GM12892 (cell line): Measurements from ENCODE around the gene MVB12B.

ENCODE experiments used
- DNase-seq: peaks from one replicate; pipeline ENCODE4 v3.0.0; 2011; ENCODE audit not compliant: insufficient read length
- FAIRE-seq: peaks from 2 replicates; lab custom pipeline; 2011; peaks lifted over from hg19 to GRCh38; lab: Jason Lieb, UNC
- POLR2A ChIP-seq: IDR thresholded peaks from 2 replicates; pipeline ENCODE4 v1.6.1; 2011; ENCODE audit warnings: low read depth, low read length, control low read depth
- POLR2AphosphoS5 ChIP-seq: IDR thresholded peaks from 2 replicates; pipeline ENCODE4 v1.6.1; 2011; ENCODE audit warnings: low read depth, low read length, control low read depth
- TAF1 ChIP-seq: IDR thresholded peaks from 2 replicates; pipeline ENCODE4 v1.6.1; 2011; ENCODE audit warnings: low read depth, mild to moderate bottlenecking, control low read depth, low read length, borderline replicate concordance

MVB12B gene

DNA sequence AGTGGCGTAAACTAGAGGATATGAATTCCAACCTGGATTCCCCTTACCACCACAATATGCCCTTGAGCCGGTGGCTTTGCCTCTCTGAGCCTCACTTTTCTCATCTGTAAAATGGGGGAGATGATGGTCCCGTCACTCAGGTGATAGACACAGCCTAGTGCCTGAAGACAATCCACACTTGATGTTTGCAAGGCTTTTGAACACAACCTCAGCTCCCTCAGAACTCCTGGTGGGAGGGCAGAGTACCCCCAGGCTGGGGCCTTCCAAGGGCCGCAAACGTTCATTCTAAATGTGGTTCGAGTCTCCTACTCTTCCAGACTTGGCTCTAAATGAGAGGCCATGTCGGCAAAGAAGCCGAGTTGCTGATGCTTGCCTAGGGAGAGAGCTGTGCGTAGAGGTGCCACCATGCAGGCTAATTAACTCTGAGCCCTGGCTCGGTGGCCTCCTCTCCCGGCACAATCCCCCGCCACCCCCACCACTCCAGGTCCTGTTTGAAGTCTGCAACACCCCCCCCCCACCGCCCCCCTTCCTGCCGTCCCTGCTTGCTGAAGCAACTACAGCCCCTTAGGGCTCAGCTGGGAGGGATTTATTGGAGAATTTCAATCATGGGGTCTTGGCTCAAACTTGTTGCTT lies 189.4 kb downstream of the MVB12B start:
- FAIRE-seq (no peak), DNase-seq (no peak)
- TF ChIP-seq TAF1 (no peak), POLR2AphosphoS5 (no peak), POLR2A (no peak)

DNA sequence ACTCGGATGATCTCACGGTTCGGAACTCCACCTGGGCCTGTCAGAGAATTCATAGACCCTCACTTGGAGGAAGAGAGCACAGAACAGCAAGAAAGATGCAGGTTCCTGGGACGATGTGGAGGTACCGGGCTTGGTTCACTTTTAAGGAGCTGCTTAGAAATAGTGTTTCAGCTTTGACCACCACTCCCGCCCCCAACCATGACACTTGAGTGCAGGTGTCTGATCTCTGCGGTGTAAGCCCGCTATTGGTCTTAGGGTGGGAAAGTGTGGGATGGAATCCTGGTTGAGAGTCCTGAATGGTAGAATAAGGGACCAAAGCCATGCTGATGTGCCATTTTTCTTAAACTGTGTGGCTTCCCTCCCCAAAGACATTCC lies 189.9 kb downstream of the MVB12B start:
- TF ChIP-seq POLR2AphosphoS5 (no peak), TAF1 (no peak), POLR2A (no peak)
- DNase-seq, result no peak
- FAIRE-seq, result no peak

DNA sequence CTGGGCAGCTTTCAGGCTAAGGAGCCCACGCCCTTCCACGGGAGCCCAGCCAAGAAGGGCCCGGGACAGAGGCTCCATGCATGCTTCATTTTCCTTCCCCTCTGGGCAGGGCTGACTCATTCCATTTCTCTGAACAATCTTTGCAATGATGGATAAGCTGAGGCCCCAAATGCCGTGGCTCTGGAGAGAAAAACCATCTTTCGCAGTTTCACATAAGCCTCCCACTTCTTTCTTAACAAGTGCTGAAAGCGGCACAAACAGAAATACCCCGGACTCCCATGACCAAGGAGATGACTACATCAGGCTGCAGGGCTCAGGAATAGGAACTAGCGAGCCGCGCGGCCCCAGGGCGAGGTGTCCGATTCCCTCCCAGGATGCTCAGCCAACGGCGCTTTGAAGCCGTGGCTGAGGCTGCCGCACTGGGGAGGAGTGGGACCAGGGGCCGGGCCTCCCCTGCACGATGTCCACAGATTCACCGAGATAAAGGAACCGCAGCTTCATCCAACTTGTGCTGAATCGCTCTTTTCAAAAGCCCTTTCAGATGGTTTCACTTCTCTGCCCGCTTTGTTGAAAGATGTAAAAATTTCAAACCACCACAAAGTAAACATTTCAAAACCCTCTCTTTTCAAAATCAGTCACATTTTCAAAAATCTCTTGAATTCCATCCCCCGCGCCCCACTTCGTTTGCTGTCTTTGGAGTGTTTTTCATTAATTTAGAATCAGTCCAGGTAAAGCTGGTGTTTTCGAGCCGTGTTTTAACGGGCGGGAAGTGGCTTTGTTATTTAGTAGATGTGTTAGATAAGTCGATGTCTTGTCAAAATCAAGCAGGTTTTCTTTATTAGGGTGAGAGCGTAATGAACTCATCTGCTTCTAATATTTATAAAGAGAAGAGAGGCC lies 190.6 kb downstream of the MVB12B start:
- no peak for DNase-seq
- TF ChIP-seq POLR2A (no peak), POLR2AphosphoS5 (no peak), TAF1 (no peak)
- no peak for FAIRE-seq

DNA sequence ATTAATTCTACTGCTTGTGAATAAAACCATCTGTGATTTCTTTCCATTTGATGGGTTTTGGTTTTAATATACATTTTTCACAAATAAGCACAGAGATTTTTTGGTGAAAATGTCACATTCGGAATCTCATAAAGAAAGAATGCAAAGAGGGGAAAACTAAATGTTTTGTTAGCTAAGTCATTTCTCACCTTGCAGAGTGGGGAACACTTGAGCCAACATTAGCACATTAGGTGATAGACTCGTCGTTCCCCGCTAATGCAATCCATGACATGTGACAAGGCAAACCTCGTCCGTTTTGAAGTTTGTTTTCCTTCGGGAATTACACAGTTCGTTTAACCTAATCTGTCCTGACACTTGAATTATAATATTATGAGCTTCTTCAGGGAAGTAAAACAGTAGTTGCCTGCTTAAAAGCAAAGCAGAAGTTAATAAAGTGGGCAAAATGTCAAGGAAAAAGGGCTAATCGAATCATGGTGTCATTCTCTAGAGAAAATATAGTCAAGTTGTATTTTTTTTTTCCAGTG lies 191.3 kb downstream of the MVB12B start:
- no peak for DNase-seq
- TF ChIP-seq POLR2A (no peak), TAF1 (no peak), POLR2AphosphoS5 (no peak)
- no peak for FAIRE-seq

DNA sequence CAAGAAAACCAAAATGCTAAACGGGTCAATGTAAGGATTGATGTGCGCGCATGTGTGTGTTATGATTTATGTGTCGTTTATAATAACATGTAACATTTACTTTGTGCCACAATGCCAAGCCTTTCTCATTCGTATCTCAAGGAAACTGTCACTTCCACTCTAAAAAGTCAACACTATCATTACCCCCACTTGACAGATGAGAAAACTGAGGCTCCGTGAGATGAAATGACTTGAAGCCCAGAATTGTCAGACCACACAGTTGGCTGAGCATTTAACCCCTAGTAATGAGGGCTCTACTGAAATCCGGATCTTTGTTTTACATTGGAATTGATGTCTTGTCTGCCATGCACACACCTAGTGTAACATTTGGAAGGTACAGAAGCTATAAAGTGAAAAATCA lies 192.1 kb downstream of the MVB12B start:
- FAIRE-seq (no peak), DNase-seq (no peak)
- TF ChIP-seq POLR2A, result no peak
- TF ChIP-seq POLR2AphosphoS5, result no peak
- TF ChIP-seq TAF1, result no peak

DNA sequence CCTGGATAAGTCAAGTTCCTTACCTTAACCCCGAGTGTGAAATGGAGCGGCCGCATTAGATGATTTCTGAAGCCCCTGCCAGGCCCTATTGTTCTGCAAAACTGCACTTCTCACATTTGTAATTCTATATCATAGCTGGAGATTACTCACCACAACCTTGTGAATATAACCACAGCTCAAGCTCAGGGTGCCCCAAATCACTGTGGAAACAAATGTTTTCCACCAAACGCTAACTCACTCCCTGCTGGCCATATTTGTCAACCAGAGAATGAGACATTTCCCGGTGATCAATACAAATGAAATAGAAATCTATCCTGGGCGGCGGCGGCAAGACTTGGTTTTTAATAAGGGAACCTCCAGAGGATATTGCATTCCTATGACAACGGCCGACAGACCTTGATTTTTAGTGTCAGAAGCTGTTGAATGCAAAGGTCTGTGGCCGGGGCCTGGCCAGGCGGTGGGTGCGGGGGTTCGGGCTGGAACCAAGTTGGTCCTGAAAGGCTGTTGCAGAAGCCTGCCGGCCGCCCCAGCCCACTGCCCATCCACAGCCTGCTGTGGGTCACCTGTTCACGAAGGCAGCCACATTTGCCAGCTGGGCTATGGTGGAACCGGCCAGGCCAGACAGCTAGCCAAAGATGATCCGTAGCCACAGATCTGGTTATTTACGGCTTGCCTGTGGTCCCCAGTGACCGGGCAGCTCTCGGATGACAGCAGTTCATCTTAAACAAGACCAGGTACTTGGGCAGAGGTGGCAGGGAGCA lies 193.2 kb downstream of the MVB12B start:
- no peak for FAIRE-seq
- no peak for DNase-seq
- TF ChIP-seq POLR2AphosphoS5, result no peak
- no peak for TF ChIP-seq TAF1
- TF ChIP-seq POLR2A, result no peak

DNA sequence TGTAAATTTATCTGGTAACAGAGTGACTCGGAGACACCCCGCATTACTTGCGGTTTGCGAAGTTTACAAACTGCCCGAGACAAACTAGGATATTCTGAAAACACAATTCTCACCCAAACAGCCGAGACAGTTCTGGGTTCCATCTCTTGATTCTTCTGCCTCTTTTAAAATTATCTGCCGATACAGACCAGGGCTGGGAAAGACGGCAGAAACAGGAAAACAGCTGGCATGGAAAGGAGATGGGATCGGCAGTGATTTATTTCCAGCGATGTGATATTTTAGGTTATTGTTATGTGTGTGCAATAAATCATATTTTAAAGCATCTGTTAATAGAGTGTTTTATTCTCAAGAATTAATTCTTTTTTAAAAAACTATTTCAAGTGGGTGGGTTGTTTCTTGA lies 193.8 kb downstream of the MVB12B start:
- no peak for TF ChIP-seq TAF1
- TF ChIP-seq POLR2AphosphoS5, result no peak
- TF ChIP-seq POLR2A, result no peak
- FAIRE-seq (no peak), DNase-seq (no peak)

DNA sequence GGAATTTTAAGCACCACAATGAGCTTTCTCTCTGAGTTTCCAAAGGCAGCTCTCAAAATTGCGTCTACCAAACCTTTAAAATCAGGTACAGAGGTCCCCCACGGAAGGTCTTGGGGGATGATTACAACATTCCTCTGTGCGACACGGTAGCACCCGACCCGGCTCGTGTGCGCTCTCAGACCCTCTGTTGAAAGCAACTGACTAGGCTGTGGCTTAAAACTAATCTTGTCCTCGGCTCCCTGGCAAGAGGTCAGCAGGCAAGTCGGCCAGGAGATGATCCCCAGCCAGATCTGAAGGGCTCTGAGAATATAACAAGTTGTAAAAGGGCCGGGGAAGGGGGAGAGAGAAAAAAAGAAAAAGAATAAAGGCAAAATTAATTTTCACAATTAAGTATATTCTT lies 194.5 kb downstream of the MVB12B start:
- TF ChIP-seq TAF1 (no peak), POLR2AphosphoS5 (no peak), POLR2A (no peak)
- DNase-seq (no peak), FAIRE-seq (no peak)

DNA sequence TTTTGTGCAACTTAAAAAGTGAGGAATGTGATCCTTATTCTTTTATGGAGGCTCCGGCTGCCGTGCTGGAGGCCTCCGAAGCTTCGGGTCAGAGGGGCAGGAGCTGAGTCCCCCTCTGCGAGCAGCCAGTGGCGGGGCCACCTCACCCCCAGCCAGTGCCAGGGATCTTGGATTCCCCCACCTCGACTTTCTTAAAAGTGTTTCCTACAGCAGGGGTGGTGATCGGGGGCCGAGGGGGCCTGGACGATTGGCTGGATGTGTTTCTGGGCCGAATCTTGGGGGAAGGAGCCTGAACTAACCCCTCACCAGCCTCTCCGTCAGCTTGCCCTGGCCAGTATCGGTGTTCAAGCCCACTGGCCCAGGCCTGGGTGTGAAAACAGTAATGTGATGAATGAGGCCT lies 194.9 kb downstream of the MVB12B start:
- FAIRE-seq (no peak), DNase-seq (no peak)
- TF ChIP-seq POLR2A, result no peak
- no peak for TF ChIP-seq TAF1
- no peak for TF ChIP-seq POLR2AphosphoS5

DNA sequence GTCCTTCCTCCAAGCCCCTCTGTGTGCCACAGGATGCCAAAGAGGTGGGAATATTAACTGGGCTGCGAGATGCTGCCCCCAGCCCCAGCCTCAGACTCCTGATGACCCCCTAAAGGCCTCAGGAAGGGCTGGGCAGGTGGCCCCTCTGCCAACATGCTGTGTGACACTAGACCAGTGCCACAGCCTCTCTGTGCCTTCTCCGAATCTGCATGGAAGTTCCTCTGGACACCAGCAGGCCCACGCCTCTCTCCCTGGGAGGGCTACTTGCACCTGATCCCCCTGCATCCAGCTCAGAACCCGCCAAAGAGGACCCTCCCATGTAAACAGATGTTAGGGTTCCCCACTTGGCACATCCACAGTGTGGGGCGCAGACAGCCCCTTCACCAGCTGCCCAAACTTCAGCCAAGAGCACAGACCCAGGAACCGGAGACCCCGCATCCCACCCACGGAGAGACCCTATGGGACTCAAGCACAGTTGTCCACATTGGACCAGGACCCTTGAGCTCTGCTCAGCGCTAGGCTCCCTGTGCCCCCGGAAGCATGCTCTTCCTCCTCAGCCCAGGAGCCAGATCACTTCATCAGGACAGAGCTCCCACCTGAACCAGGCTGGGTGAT lies 195.5 kb downstream of the MVB12B start:
- TF ChIP-seq POLR2AphosphoS5 (no peak), TAF1 (no peak), POLR2A (no peak)
- DNase-seq (no peak), FAIRE-seq (no peak)

DNA sequence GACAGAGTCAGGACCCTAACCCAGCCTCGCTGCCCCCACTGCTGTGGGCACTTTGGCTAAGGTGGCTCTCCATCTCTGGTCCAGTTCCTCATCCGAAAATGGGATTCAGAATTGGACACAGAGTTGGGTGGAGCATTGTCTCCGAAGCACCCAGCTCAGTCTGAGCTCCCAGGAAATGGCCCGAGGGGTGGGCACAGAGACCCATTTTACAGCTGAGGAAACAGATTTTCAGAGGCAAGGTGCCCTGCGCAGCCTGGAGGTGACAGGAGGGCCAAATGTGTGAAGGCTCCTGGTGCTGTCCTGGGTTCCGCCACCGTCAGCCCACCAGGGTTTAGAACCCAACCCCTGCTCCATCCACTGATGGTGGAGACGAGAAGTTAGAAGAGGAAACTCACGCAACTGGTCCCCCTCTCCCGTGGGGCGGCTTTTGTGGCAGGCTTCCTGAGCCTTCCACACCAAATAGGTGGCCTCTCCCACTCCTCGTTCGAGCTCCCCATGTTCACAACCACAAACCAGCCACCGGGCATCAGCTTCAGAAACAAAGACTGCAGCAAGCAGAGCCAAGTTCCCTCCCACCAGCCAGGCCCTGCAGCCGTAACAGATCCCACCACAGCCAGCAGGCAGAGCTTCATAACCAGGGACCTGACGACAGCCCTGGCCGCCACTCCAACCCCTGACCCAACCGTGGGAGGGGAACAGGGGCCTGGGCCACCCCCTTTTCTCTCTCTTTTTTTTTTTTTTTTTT lies 196.2 kb downstream of the MVB12B start:
- no peak for DNase-seq
- FAIRE-seq, result no peak
- TF ChIP-seq POLR2AphosphoS5, result no peak
- TF ChIP-seq POLR2A, result no peak
- no peak for TF ChIP-seq TAF1
